Panc1 (cell line): Measurements from ENCODE around the gene RPRD1A. TPM values are rescaled to one million over a fixed set of nuclear protein-coding genes. Genes with fewer than 3 reads are reported as not detected.
"Not testable (repeated sequence)": the region's sequence is repeated elsewhere in the genome, so short reads cannot be mapped to it uniquely, and the experiment has no call there.

ENCODE experiments used
- ATAC-seq: fragments of 200-7000 bp; cut with Tn5 transposase; 2 replicates; pipeline ENCODE4 v1.9.1; 2020; ENCODE audit warnings: mild to moderate bottlenecking, moderate library complexity
- BruUV-seq: library from RNA; stranded (reverse); fragments of 400-500 nt; replicated peaks from 2 replicates; lab custom pipeline; 2021; lab: Mats Ljungman, UMichigan
- CTCF ChIA-PET: fragments of 300-600 bp; sonication (Branson Sonifier 250); formaldehyde crosslinking; loops from one replicate; lab custom pipeline; 2022; ENCODE audit warnings: antibody characterized with exemption; lab: Charles Lee
- POLR2A ChIA-PET: fragments of 300-600 bp; sonication (Branson Sonifier 250); formaldehyde crosslinking; loops from one replicate; lab custom pipeline; 2022; ENCODE audit warnings: antibody characterized with exemption; lab: Charles Lee
- DNase-seq: peaks from one replicate; pipeline ENCODE4 v3.0.0-alpha.2; 2010; ENCODE audit warnings: low read depth, low spot score
- H3K27ac ChIP-seq: 2 replicates; pipeline ENCODE4 v1.5.1; 2011; ENCODE audit warnings: mild to moderate bottlenecking, low read length, inconsistent platforms
- H3K27me3 ChIP-seq: fragments of 200-500 bp; sonication (Bioruptor generic); 2 replicates; pipeline ENCODE4 v1.6.0; 2014; ENCODE audit warnings: low read length, inconsistent platforms; ENCODE audit not compliant: control insufficient read depth, insufficient read depth
- H3K36me3 ChIP-seq: fragments of 200-500 bp; sonication (Bioruptor generic); 2 replicates; pipeline ENCODE4 v1.5.1; 2014; ENCODE audit warnings: inconsistent platforms, mild to moderate bottlenecking, low read length, moderate library complexity; ENCODE audit not compliant: control insufficient read depth, insufficient read depth
- H3K4me1 ChIP-seq: 2 replicates; pipeline ENCODE4 v1.5.1; 2011; ENCODE audit warnings: inconsistent platforms, mild to moderate bottlenecking, low read length, moderate library complexity; ENCODE audit not compliant: control insufficient read depth, insufficient read depth
- H3K4me3 ChIP-seq, 2 experiments: 2 replicates each; pipeline ENCODE4 v1.5.1; 2011 to 2012; ENCODE audit warnings: low read depth in 2 of 2, low read length in 2 of 2, mild to moderate bottlenecking in 2 of 2, inconsistent platforms in 1 of 2, moderate library complexity in 1 of 2
- H3K9me3 ChIP-seq: fragments of 200-500 bp; sonication (Bioruptor generic); 2 replicates; pipeline ENCODE4 v1.5.1; 2014; ENCODE audit warnings: low read depth, mild to moderate bottlenecking, inconsistent platforms, low read length, moderate library complexity; ENCODE audit not compliant: control insufficient read depth, insufficient read depth
- POLR2AphosphoS5 ChIP-seq: IDR thresholded peaks from 2 replicates; pipeline ENCODE4 v1.6.1; 2012; ENCODE audit warnings: mild to moderate bottlenecking, low read depth, low read length, moderate library complexity
- REST ChIP-seq, 2 experiments: IDR thresholded peaks; 2 replicates each; pipeline ENCODE4 v1.6.1; 2011 to 2012; ENCODE audit warnings: low read depth in 2 of 2, control low read depth in 1 of 2, low read length in 1 of 2, mild to moderate bottlenecking in 1 of 2, moderate library complexity in 1 of 2; ENCODE audit not compliant: insufficient read depth in 1 of 2
- SIN3A ChIP-seq: IDR thresholded peaks from 2 replicates; pipeline ENCODE4 v1.6.1; 2012; ENCODE audit warnings: low read depth, mild to moderate bottlenecking, low read length, moderate library complexity, borderline replicate concordance; ENCODE audit not compliant: insufficient read depth
- TCF7L2 ChIP-seq: IDR thresholded peaks from 2 replicates; pipeline ENCODE4 v1.6.1; 2011; ENCODE audit warnings: mild to moderate bottlenecking, low read depth, low read length, inconsistent platforms
- in situ Hi-C: cut with HindIII; loops from 2 replicates; pipeline ENCODE4 v1.10.0; 2016; ENCODE audit warnings: low sequenced_read_pairs, low pct_unique_long_range_greater_than_20kb
- intact Hi-C: fragments of 100-400 bp; cut with micrococcal nuclease; formaldehyde crosslinking; loops from one replicate; pipeline ENCODE4 v1.10.0; 2022; ENCODE audit not compliant: unreplicated experiment
- total RNA-seq: library from RNA; stranded (reverse); gene quantifications from one replicate; pipeline ENCODE4 v1.2.1, GENCODE V29; 2021; ENCODE audit not compliant: unreplicated experiment
- TF ChIP-seq, protein P1 (sequence below): fragments of 450-650 bp; IDR thresholded peaks from 2 replicates; pipeline ENCODE4 v1.5.1; 2017; ENCODE audit warnings: mild to moderate bottlenecking

The RPRD1A gene
- total RNA-seq, 1 experiment from 2014 or later = 44.0 TPM

GRCh38 chr18:36094431-36094830, 27.1 kb upstream of the RPRD1A start:
- in situ Hi-C loops = no loop called here
- ChIA-PET CTCF (interaction anchor here (0.6 kb wide), 1 partner anchor 70 kb away, joined by 3 read pairs; no protein-coding TSS in a partner anchor), POLR2A (no interaction called here)
- no TSS peak for BruUV-seq
- H3K4me3 ChIP-seq = no peak overlapping the region
- no peaks in the 10 kb centered on the region for H3K9me3 ChIP-seq
- ATAC-seq (no peak), DNase-seq (no peak)
- no peaks in the 10 kb centered on the region for H3K36me3 ChIP-seq
- H3K27ac ChIP-seq = no peak overlapping the region
- H3K27me3 ChIP-seq = no peaks in the 10 kb centered on the region
- TF ChIP-seq, protein P1, sequence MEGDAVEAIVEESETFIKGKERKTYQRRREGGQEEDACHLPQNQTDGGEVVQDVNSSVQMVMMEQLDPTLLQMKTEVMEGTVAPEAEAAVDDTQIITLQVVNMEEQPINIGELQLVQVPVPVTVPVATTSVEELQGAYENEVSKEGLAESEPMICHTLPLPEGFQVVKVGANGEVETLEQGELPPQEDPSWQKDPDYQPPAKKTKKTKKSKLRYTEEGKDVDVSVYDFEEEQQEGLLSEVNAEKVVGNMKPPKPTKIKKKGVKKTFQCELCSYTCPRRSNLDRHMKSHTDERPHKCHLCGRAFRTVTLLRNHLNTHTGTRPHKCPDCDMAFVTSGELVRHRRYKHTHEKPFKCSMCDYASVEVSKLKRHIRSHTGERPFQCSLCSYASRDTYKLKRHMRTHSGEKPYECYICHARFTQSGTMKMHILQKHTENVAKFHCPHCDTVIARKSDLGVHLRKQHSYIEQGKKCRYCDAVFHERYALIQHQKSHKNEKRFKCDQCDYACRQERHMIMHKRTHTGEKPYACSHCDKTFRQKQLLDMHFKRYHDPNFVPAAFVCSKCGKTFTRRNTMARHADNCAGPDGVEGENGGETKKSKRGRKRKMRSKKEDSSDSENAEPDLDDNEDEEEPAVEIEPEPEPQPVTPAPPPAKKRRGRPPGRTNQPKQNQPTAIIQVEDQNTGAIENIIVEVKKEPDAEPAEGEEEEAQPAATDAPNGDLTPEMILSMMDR = no peak
- TF ChIP-seq TCF7L2 (no peak), REST (IDR thresholded peaks at IDR 0.05; ENCODE audit: insufficient read depth in 1 of 2, low read depth in 2 of 2, low read length in 1 of 2) (no peak), SIN3A (no peak), POLR2AphosphoS5 (no peak)
- H3K4me1 ChIP-seq = no peaks in the 10 kb centered on the region
- intact Hi-C loops = no loop called here

DNA sequence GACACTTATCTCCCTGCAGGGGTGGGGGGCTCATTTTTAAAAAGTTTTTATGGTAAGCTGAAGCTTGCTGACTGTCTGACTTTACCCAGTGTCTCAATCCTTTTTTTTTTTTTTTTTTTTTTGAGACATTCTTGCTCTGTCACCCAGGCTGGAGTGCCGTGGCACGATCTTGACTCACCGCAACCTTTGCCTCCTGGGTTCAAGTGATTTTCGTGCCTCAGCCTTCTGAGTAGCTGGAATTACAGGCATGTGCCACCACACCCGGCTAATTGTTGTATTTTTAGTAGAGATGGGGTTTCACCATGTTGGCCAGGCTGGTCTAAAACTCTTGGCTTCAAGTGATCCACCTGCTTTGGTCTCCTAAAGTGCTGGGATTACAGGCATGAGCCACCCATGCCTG, 24.8 kb upstream of the RPRD1A start:
- CTCF ChIA-PET, H3K4me3 ChIP-seq, intact Hi-C loops, H3K9me3 ChIP-seq, H3K27ac ChIP-seq, H3K27me3 ChIP-seq, DNase-seq, in situ Hi-C loops, BruUV-seq, H3K36me3 ChIP-seq, ATAC-seq, H3K4me1 ChIP-seq: not testable (repeated sequence)
- POLR2A ChIA-PET = interaction anchor here (0.6 kb wide), 1 partner anchor 70 kb away, joined by 8 read pairs; no protein-coding TSS in a partner anchor

DNA sequence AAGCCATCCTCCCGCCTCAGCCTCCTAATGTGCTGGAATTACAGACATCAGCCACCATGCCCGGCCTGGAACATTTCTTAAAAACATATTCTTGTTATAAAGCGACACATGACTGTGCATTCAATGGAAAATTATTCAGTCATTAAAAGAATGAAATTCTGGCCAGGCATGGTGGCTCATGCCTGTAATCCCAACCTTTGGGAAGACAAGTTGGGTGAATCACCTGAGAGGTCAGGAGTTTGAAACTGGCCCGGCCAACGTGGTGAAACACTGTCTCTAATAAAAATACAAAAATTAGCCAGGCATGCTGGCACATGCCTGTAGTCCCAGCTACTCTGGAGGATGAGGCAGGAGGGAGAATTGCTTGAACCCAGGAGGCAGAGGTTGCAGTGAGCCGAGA, 21.6 kb upstream of the RPRD1A start:
- in situ Hi-C loops = no loop called here
- no TSS peak for BruUV-seq

More for the DNA sequence above, 21.6 kb upstream of the RPRD1A start:
- TF ChIP-seq REST (IDR thresholded peaks at IDR 0.05; ENCODE audit: insufficient read depth in 1 of 2, low read depth in 2 of 2, low read length in 1 of 2) (no peak), TCF7L2 (no peak), POLR2AphosphoS5 (no peak)
- TF ChIP-seq, protein P1 = no peak
- DNase-seq = no peak
- Histone ChIP-seq H3K9me3 (no peaks in the 10 kb centered on the region), H3K4me1 (no peaks in the 10 kb centered on the region), H3K27me3 (no peaks in the 10 kb centered on the region), H3K27ac (no peak overlapping the region), H3K36me3 (no peaks in the 10 kb centered on the region), H3K4me3 (no peak overlapping the region)
- intact Hi-C loops = no loop called here
- POLR2A ChIA-PET = no interaction called here
- no peak for ATAC-seq
- CTCF ChIA-PET = no interaction called here
